ENCODE data around the gene ARID2. TPM values are rescaled to one million over a fixed set of nuclear protein-coding genes. Genes with fewer than 3 reads are reported as not detected.

ARID2 gene
- total and polyA plus RNA-seq, 8 donors = 6.1 to 25.6 (median 13.8) TPM

- Histone ChIP-seq H3K4me1 (no peaks in the 10 kb centered on the region), H3K9me3 (no peaks in the 10 kb centered on the region), H3K36me3 (peaks cover 0 to 25% (median 3%) of the 10 kb centered on the region in 3 donors), H3K27me3 (no peaks in the 10 kb centered on the region), H3K4me3 (no peak overlapping the region), H3K27ac (no peak overlapping the region)
- 93 to 100% methylated on average over 1 of the region's 1 CpG for WGBS, 2 donors
- DNase-seq (no peak), ATAC-seq (no peak), FAIRE-seq (no peak)
- intact Hi-C loops (cut with DNase I) = no loop called here
- TF ChIP-seq CTCF (IDR thresholded peaks at IDR 0.05) = no peak
Measured at GRCh38 chr12:45898094-45898493, 168.6 kb downstream of the ARID2 start.

- no peaks in the 10 kb centered on the region for H3K27me3 ChIP-seq
- no peak overlapping the region for H3K4me3 ChIP-seq
- peaks cover 0 to 14% (median 0%) of the 10 kb centered on the region in 3 donors for H3K36me3 ChIP-seq
- no peak for ATAC-seq
- H3K27ac ChIP-seq = no peak overlapping the region
- no peaks in the 10 kb centered on the region for H3K9me3 ChIP-seq
- intact Hi-C loops (cut with DNase I) = no loop called here
- WGBS, 2 donors = 82 to 84% methylated on average over 4 of the region's 4 CpGs
- TF ChIP-seq CTCF (IDR thresholded peaks at IDR 0.05) = no peak
- H3K4me1 ChIP-seq = peaks cover 7 to 20% (median 14%) of the 10 kb centered on the region in 3 donors
- no peak for FAIRE-seq
- no peak for DNase-seq
Measured at GRCh38 chr12:45907955-45908354, 178.4 kb downstream of the ARID2 start.

- no peaks in the 10 kb centered on the region for H3K9me3 ChIP-seq
- intact Hi-C loops (cut with DNase I) = no loop called here
- peak overlapping the region in 2 of 4 donors; percentile 17 to 68 for H3K27ac ChIP-seq
- H3K27me3 ChIP-seq = no peaks in the 10 kb centered on the region
- FAIRE-seq = no peak
- no peak overlapping the region for H3K4me3 ChIP-seq
- TF ChIP-seq CTCF (IDR thresholded peaks at IDR 0.05) = no peak
- WGBS, 2 donors = 39% methylated on average over 4 of the region's 4 CpGs
- peaks cover 0 to 14% (median 0%) of the 10 kb centered on the region in 3 donors for H3K36me3 ChIP-seq
- ATAC-seq = peak; percentile 63 to 84 (median 78)
- DNase-seq = no peak
- peaks cover 8 to 20% (median 16%) of the 10 kb centered on the region in 3 donors for H3K4me1 ChIP-seq
Measured at GRCh38 chr12:45909041-45909713, 179.7 kb downstream of the ARID2 start.

- Histone ChIP-seq H3K27ac (no peak overlapping the region), H3K36me3 (no peaks in the 10 kb centered on the region), H3K4me3 (no peak overlapping the region), H3K27me3 (no peaks in the 10 kb centered on the region), H3K9me3 (no peaks in the 10 kb centered on the region), H3K4me1 (peaks cover 8 to 20% (median 16%) of the 10 kb centered on the region in 3 donors)
- no peak for TF ChIP-seq CTCF (IDR thresholded peaks at IDR 0.05)
- no peak for FAIRE-seq
- intact Hi-C loops (cut with DNase I) = no loop called here
- peak in 2 of 4 donors; percentile 20 to 34 for ATAC-seq
- DNase-seq = no peak
- 21 to 33% methylated on average over 3 of the region's 3 CpGs for WGBS, 2 donors
Measured at GRCh38 chr12:45912774-45913173, 183.3 kb downstream of the ARID2 start.

GRCh38 chr12:45913631-45914030 is 184.1 kb downstream of the ARID2 start:
- Histone ChIP-seq H3K4me3 (no peak overlapping the region), H3K27me3 (no peaks in the 10 kb centered on the region), H3K36me3 (peaks cover 0 to 3% (median 3%) of the 10 kb centered on the region in 3 donors), H3K27ac (no peak overlapping the region), H3K4me1 (peaks cover 8 to 20% (median 15%) of the 10 kb centered on the region in 3 donors), H3K9me3 (no peaks in the 10 kb centered on the region)
- no peak for DNase-seq
- ATAC-seq = no peak
- intact Hi-C loops (cut with DNase I) = no loop called here
- FAIRE-seq = no peak
- WGBS, 2 donors = 73 to 85% methylated on average over 2 of the region's 2 CpGs
- TF ChIP-seq CTCF (IDR thresholded peaks at IDR 0.05) = no peak

Measured in pancreas (tissue), 10 donors.